Subcutaneous adipose tissue (tissue), 4 donors: ENCODE results near the gene NTN1. TPM values are rescaled to one million over a fixed set of nuclear protein-coding genes. Genes with fewer than 3 reads are reported as not detected.

Source experiments
- CTCF ChIP-seq: fragments of 450-650 bp; IDR thresholded peaks from one replicate; pipeline ENCODE4 v1.5.1; 2016; ENCODE audit warnings: low read depth, mild to moderate bottlenecking, control low read depth, antibody characterized with exemption, moderate library complexity
- total RNA-seq, 4 donors: library from RNA; depleted of rRNA; stranded (reverse); fragments of >200 nt; gene quantifications; one replicate each; pipeline ENCODE4 v1.1.0, GENCODE V29; 2016

Gene NTN1
- total RNA-seq, 4 donors from 2014 or later = 0.85 to 7.9 (median 3.2) TPM

GRCh38 chr17:9032151-9032550 lies 10.8 kb downstream of the NTN1 start:
- no peak for TF ChIP-seq CTCF

DNA sequence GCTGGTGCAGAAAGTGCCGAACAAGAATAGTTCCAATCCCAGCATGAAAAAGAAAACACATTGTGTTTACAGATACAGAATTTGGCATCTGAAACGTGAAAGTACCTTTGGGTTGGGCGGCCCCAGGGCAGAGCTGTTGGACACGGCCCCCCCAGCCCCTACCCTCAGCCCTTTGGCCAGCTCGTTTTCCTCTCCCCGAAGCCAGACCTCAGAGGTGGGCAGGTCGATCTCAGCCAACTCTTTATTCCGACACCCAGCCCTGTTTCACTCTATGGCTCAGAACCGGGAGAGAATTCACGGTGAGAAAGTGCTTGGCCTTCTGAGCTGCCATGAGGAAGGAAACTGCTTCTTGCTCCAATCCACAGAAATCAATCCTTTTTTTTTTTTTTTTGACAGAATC lies 11.3 kb downstream of the NTN1 start:
- TF ChIP-seq CTCF = no peak

GRCh38 chr17:9035249-9035648 lies 13.9 kb downstream of the NTN1 start:
- TF ChIP-seq CTCF = no peak

GRCh38 chr17:9036336-9036735 lies 15.0 kb downstream of the NTN1 start:
- TF ChIP-seq CTCF = no peak

- TF ChIP-seq CTCF = no peak
Observed at GRCh38 chr17:9037736-9038135, 16.4 kb downstream of the NTN1 start.

DNA sequence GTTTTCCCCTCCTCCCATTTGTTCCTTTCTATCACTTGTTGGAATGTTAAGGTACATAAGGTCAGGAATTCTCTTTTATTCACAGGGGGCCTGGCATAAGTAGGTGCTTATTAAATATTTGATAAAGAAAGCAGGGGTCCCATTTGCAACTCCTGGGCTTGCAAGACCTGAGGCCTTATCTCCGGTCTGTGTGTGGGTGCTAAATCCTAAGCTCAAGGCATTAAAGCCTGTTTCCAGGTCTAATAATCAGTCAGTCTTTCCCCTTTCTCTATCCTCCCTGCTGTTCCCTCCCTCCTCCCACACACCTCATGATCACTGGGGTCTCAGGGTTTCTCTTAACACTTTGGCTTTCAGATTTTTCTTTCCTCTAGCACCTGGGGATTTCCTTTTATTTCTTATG lies 17.1 kb downstream of the NTN1 start:
- no peak for TF ChIP-seq CTCF

DNA sequence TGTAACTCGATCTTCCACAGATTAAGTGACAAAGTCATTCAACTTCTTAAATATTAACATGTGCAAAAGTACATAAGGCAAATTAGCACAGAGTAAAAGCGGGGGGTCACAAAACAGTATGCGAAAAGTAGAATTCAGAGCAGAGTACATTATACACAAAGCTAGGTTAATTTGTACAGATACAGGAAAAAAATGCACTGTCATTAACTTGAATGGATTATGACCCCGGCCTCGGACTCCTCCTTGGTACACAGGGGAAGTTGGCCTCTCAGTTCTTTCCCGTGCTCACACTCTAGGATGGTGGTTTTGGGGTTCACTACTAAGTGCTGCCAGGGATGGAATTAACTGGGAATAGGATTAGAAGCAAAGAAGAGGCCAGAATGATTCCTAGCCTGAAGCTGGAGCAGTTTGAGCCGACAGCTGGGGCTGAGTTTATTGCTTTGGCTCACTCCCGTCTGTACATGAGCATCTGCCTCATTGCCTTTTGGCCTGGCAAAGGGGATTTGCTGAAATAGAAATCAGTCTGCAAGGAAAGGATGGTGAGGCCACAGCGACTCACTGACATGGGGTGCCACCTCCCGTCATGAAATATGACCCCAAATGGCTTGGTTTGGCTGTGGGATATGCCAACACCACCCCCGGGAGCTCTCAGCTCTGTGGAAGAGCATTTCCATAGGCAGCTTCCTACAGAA lies 23.6 kb downstream of the NTN1 start:
- no peak for TF ChIP-seq CTCF
